GM18519 (cell line): Measurements from ENCODE around the gene SMYD2.

Experiments
- ATAC-seq: cut with Tn5 transposase; IDR thresholded peaks from one replicate; pipeline ENCODE4 v1.9.1; 2021; ENCODE audit warnings: mild to moderate bottlenecking, moderate library complexity; ENCODE audit not compliant: unreplicated experiment, low FRiP score

SMYD2 gene

DNA sequence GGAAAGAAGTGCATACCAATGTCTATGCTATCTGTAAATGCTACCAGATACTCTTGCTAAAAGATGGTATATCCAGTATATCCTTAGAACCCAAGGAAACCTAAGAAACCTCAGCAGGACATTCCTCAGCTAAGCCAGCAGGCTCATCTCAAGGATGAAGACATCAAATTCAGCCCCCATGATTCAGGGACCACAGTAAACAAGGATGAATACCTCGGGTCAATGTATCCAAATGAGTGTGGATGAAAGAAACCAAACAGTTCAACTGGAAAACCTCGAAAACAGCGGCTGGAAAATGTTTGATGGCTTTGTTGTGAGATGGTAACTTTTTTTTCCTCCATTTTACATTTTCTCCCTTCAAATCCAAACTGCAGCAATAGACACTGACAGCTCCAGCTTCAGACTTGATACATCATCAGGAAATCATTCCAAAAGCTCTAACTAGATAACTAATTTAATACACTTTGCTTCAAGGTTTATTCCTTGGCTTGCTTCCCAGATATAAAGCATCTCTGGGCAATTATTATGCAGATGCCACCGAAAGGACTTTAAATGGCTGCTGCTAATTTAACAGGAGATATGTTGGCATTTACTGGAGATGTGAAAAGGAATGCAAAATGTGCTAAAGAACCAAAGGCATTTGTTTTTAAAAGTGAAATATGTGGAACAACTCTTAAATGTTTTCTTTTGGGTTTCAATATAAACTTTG, 73.6 kb downstream of the SMYD2 start:
- no peak for ATAC-seq

DNA sequence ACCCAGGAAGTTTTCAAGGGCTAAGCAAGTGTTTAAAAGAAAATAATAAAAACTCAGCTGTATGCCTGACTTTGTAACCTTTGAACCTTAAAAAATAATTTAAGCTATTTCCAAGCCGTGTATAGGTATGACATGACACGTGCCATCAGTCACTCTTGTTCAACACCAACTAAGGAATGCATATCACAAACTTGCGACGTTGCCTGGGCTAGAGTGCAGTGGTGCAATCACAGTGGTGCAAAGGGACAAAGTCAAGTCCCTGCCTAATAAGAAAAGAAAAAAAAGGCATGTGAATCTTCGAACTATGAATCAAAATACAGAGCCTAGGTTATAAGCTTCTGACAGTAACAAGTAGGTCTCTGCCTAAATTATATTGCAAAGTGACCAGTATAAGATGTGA, 79.2 kb downstream of the SMYD2 start:
- no peak for ATAC-seq

DNA sequence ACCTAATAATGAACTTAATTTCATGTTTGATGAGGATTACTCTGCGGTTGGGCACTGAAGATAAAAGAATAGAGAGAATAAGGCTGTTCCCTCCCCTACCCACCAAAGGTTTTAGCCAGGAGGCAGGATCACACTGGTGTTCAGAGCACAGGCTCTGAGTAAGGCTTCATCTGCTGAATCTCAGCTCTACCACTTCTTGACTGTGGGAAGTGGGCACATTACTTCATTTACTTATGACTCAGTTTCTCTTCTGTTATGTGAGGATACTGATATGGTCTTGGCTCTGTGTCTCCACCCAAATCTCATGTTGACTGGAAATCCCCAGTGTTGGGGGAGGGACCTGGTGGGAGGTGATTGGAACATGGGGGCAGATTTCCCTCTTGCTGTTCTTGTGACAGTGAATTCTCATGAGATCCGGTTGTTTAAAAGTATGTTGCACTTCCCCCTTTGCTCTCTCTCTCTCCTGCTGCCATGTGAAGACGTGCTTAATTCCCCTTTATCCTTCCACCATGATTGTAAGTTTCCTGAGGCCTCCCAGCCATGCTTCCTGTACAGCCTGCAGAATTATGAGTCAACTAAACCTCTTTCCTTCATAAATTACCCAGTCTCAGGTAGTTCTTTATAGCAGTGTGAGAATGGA, 79.7 kb downstream of the SMYD2 start:
- ATAC-seq, result no peak

DNA sequence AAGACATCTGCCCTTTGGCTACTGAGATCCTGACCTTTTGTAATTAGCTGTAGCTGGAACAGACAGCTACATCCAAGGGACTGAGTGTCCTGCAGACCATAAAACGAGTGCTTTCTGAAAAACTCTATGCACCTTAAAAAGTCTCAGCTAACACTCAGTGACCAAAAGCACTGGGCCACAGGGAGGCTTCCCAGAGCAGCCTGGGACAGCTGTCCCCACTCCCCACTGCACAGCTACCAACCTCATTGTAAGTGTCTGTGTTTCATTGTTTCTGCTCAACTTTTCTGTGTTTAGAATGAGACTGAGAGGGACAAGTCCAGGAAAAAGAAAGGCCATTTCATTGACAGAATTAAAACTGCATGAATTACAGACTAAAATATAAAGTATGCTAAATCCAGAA, 80.7 kb downstream of the SMYD2 start:
- no peak for ATAC-seq

DNA sequence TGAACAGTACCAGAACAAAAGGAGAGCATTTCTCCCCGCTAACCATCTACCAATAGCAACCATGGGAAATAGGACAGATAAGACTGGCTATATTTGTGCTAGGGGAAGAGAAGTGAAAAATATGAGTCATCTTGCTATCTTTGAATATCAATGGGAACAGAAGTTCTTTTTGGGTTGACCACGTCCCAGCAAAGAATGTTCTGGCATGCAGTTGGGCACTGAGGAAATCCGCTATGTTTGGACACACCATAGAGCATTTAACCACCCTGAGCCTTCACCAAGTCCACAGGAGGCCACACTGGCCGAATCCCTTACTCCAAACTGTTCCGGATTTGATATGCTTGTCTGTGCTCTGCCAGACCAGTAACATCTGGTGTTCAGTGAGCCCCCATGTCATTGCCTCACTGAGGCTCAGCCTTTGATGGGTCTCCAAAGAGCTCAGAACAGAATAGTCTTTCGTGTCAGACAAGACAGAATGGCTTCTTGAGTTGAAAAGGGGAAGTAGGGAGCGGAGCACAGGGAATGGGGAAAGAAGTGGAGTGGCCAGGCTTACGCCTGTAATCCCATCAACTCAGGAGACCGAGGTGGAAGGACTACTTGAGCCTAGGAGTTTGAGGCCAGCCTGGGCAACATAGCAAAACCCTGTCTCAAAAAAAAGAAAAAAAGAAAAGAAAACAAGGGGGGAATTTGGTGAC, 81.4 kb downstream of the SMYD2 start:
- ATAC-seq, result no peak

DNA sequence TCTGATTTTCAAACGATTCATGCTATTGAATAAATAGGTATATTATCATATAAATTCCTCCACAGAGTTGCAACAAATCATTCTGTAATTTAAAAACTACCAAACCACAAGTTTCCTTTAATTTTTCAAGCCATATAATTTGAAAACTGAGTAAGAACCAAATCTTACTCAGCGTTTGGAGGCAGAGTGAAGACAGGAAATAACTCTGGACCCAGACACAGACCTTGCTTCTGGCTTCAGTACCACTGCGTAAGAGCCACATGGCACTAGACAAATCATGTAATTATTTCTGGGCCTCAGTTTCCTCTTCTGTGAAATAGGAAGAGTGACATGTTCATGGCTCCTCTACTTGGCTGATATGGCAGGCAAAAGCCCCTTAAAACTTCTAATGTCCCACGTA, 82.4 kb downstream of the SMYD2 start:
- no peak for ATAC-seq

DNA sequence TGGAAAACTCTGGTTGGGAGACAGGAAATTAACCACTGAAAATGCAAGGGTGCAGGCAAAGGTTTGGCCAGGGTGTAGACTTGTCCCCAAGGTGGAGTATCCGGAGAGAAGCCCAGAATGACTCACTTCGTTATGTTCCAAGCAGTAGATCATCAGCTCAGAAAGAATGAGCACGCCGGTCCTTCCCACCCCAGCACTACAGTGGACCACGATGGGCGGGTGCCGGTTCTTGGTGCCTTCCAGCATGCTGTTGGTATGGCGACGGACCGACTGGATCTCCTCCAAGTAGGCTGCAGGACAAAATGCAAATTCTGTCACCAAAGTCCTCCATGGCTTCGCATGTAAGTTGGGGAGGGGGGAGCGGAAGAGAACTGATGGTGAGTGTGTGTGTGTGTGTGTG, 83.4 kb downstream of the SMYD2 start:
- ATAC-seq, result no peak

DNA sequence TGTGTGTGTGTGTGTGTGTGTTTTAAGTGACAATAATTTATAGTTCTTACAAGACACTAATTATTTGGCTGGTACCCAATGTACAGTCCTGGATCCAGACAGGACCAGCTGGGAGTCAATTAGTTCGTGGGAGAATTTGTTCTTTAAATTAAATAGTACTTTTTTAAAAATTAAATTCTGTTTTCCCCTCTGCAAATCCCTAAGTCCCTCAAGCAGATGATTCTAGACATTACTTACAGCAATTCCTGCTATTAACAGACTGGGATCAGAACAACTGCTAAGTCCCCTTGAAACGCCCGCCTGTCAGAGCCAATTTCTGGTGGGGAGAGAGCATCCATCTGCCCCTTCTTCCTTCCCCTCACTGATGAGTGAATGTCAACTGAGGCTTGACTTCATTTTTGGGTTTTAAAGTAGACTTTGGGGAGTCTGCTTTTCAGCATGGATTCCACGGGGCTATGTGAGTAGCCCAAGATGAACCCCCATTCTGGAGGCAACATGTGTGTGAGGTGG, 83.9 kb downstream of the SMYD2 start:
- ATAC-seq, result no peak

DNA sequence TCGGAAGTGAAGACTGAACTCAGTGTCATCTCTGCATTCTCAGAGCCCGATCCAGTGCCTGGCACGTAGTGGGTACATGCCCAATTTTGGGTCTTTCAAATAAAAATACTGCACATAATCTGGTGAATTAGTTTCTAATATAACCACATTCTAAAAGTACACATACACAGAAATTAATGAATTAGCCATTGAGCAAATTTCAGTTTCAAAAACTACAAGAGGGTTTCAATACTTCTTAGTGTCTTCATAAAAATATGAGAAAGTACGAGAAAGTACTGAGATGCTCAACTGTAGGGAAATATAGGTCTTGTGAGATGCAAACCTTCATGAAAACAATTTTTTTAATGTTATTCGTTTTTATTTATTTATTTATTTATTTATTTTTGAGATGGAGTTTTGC, 86.9 kb downstream of the SMYD2 start:
- no peak for ATAC-seq

DNA sequence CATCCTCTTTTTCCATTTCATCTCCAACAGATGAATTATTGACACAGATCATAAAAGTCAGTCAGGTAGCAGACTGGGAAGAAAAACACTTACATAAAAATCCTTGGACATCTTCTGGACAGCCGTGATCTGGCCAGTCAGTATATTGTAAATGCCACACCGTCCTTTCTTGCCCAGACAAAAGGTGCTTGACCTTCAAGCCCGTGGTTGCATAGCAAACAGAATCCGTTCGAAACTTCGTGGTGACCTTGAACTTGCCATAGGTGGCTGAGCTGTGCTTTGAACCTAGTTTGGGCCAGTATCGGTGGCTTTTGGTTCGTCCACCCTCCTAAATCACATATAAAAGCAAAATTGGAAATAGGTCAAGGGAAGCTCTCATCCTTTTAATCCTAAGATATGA, 88.4 kb downstream of the SMYD2 start:
- no peak for ATAC-seq

DNA sequence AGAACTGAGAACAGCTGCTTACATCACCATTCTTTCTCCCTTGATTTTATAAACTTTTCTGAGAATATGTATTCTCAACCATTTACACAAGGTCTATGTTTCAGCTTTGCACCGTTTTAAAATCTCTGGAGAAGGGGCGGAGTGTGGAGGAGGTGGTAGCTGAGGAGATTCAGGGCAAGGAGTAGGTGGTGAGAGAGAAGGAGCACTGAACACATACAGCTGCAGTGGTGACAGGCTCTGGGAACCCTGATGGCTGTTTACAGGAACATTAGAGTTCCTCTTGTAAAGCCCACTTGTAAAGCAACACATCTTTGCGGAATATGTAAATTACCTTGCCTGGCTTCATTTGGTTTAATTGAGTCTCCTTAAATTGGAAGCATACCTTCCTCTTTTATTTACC, 89.7 kb downstream of the SMYD2 start:
- no peak for ATAC-seq

DNA sequence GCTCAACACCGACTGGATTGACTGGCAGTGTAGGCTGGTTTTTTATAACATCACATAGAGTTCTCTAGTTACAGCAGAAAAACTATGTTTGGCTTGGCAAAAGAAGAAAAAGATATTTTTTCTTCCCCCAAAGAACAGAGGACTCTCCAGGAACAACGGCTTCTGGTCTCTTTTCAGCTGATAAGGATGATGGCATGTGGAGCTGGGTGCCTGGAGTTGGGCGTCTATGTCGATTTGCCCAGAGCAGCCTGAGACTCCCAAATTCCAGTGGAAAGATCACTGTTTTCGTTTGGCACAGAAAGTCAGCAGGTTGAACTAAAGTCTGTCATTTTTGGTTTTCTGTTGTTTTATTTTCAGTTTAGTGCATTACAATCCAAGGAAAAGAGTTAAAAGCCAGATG, 91.1 kb downstream of the SMYD2 start:
- ATAC-seq, result no peak

DNA sequence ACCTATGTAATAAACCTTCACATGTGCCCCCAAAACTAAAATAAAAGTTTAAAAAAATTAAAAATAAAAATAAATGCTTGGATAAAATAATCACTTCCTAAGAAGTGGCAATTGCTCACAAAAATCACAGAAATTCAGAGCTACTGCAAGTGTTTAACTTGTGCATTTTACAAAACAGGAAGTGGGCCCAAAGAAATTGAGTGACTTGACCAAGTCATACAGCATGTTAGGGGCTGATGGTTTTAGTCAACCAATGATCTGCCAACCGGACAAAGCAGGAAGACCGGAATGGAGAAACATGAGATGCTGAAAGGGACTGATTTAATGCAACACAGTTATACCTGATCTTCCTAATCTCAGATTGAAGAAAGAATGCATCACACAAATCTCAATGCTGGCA, 96.5 kb downstream of the SMYD2 start:
- ATAC-seq, result no peak

DNA sequence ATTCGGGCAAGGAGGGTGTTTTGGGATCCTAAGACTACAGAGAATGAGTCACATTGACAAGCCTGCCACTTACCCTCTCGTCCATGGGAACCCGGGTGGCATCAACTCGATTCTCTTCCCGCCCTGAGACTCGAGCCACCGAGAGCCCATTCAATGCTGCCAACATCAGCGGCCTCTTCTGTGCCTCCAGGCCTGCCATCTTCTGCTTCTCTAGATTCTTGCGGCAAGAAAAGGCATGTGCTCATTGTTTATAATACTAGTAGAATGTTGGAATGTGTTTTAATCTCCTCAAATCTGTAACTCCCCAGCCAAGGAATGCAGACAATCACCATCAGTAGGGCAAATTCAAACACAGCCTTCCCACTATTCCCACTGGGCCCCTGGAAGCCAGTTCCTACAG, 96.9 kb downstream of the SMYD2 start:
- ATAC-seq, result no peak

DNA sequence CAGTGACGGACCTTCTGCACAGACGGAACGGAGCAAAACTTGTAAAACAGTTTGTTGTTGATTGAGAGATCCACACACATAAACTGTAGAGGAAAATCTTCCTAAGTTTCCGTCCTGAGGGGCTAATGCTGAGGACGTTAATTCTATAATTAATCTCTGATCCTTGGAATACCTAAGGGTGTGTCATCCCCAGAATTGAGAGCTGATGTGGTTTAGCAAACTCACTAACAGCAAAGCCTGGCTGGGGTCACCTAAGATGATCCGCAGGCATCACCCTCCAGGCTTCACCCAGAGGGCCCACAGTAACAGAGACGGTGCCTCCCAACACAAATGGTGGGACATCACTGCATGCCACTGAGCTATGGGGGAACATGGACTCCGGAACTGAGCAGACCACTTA, 97.5 kb downstream of the SMYD2 start:
- ATAC-seq, result no peak

DNA sequence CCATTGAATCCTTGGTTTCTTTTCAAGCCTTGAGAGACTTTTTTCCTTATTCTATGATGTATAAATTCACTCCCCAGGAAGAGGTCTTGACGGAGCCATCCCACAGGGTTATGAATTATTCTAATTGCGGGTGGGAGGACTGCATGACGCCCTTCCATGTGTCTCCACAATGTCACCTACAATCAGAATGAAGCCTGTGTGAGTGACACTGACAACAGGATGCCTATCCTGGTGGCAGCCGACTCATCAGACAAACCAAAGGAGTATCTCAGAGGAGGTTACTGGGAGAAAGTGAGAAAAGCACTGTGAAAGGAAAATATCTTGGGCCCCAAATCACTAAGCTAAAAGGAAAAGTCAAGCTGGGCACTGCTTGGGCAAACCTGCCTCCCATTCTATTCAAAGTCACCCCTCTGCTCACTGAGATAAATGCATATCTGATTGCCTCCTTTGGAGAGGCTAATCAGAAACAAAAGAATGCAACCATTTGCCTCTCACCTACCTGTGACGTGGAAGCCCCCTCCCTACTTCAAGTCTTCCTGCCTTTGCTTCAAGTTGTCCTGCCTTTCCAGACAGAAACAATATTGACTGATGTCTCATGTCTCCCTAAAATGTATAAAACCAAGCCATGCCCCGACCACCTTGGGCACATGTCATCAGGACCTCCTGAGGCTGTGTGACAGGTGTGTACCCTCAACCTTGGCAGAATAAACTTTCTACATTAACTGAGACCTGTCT, 98.4 kb downstream of the SMYD2 start:
- ATAC-seq, result no peak

DNA sequence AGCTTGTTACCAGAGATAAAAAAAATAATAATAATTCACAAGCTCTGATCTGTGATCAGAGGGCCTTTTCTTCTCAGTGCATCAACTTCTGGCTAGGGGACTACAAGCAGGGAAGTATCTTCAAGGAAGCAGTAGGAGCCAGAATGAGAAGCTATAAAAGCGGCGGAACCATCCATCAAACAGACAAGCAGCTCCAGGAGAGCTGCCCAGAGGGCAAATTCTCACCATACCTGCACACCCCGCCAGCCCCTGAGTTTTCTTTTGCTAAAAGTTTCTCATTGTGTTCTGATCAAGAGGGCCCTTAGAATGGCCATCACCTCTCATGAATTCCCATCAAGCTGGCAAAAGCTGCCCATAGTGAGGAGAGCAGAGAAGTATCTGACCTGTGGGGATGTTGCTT, 99.4 kb downstream of the SMYD2 start:
- ATAC-seq, result no peak

DNA sequence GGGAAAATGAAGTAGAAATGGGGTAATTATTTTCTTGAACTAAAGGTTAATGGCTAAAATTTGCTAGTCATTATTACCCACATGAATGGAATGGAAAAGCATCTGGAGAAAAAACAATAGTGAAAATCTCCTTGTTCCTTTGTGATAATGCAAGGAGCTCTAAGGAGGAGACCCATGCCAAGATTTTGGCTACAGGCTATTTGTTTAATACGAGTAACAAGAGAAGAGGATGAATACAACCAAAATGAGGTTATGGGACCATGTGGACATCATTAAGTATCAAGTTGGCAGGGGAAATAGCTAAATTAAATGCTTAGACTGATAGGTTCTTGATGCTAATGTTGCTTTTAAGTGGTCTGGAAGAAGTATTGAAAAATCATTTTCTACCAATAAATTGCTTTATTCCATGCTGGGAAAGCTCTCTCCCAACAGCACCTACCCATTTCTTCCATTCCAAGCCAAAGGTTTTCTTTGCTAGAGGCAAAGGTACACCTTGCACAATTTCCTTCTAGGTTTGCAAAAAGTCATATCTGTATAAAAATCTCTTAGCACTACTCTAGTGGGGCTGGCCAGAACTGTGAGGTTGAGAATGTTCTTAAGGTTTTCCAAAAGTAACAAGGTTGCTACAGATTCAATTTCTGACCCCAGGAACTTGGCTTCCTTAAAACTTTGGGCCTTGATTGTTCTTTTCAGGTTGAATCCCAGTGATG, 100.2 kb downstream of the SMYD2 start:
- no peak for ATAC-seq

DNA sequence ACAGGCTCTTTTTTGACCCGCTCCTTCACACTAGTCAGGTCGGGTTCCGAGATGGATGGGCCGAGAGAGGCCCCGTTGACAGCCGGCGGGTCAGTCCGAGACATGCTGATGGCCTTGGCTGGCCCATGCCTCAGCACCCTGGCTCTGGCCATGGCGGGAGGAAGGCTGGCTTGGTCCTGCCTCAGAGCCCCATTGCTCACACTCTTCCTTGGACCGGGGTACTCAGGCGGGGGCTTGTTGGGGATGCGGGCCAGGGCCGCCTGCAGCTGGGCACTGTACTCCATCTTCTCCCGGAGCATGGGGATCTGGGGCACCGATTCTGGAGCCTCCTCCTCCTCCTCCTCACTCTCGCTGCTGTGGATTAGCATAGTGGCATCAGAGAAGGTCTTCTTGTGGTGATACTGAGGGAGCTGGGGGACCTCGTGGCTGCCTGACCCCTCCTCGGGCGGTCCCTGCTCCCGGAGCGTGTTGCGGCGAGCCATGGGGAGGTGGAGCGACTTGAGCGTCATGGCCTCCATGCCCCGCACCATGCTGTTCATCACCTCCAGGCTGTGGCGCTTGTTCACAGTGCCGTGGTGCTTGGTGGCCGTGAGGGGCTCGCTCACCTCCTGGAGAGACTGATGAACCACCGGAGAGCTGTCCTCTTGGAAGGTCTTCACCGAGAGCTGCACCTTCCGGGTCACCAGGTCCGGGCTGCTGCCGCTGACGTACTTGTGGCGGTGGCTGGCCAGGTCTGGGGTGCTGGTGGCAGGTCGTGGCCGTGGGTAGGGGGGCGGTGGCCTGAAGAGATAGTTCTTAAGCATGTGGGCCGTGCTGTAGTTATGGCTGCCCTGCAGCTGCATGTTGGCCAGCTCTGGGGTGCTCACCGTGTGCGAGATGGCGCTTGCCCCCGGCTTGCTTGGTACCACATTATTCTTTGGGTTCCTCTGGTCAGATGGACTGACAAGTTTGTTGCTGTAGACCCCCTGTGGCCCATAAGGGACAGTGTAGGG, 102.7 kb downstream of the SMYD2 start:
- ATAC-seq, result no peak
